Mucosa of descending colon (tissue), 3 donors: ENCODE measurements around the gene CLEC9A. TPM values are rescaled to one million over a fixed set of nuclear protein-coding genes. Genes with fewer than 3 reads are reported as not detected.

Source experiments
- ATAC-seq: fragments of 200-7000 bp; cut with Tn5 transposase; one replicate; pipeline ENCODE4 v1.9.1; 2020; ENCODE audit warnings: mild to moderate bottlenecking, moderate library complexity
- DNase-seq, 3 donors: peaks; one replicate each; pipeline ENCODE4 v3.0.0-alpha.2; 2020
- H3K36me3 ChIP-seq: fragments of 200-600 bp; one replicate; pipeline ENCODE4 v1.8.0; 2021; ENCODE audit warnings: low read depth, mild to moderate bottlenecking
- H3K4me1 ChIP-seq: fragments of 200-600 bp; one replicate; pipeline ENCODE4 v1.8.0; 2021; ENCODE audit warnings: low read depth, mild to moderate bottlenecking
- H3K4me3 ChIP-seq: fragments of 200-600 bp; one replicate; pipeline ENCODE4 v1.8.0; 2021; ENCODE audit warnings: mild to moderate bottlenecking
- H3K9me3 ChIP-seq: fragments of 200-600 bp; one replicate; pipeline ENCODE4 v1.8.0; 2021; ENCODE audit warnings: mild to moderate bottlenecking
- CTCF ChIP-seq: fragments of 200-600 bp; IDR thresholded peaks from one replicate; pipeline ENCODE4 v1.8.0; 2022; ENCODE audit warnings: antibody characterized with exemption, mild to moderate bottlenecking
- intact Hi-C, 2 donors: fragments of 100-400 bp; cut with DNase I in 1 of 2; cut with micrococcal nuclease in 1 of 2; formaldehyde crosslinking; loops; one replicate each; pipeline versions ENCODE4 v1.11.0 to v1.11.1; 2022; cut with DNase I, micrococcal nuclease
- total RNA-seq, 3 donors: library from RNA; stranded (reverse); fragmentation: NEBNext Ultra II Directional in 2 of 3; extraction: Animal tissue kit (Norgen Biotek cat#: 25700) in 2 of 3; gene quantifications; one replicate each; pipeline versions ENCODE4 v1.2.1 to v1.2.4, GENCODE V29; 2021 to 2023
- donor health status: DM: no; HTN: no; CAD: no; lungs with moderate emphysema.
- donor health status: DM: no; HTN: no; CAD: no.
- donor health status: DM: no; HTN: yes; CAD: no.

CLEC9A gene
- total RNA-seq, 3 donors from 2014 or later: 0.39 to 0.47 TPM; not detected in 1

GRCh38 chr12:10111451-10111850 lies 81.0 kb downstream of the CLEC9A start:
- ATAC-seq: no peak
- no peak overlapping the region for H3K4me3 ChIP-seq
- no peaks in the 10 kb centered on the region for H3K4me1 ChIP-seq
- no peaks in the 10 kb centered on the region for H3K9me3 ChIP-seq
- intact Hi-C loops: no loop called here
- TF ChIP-seq CTCF: no peak
- H3K36me3 ChIP-seq: no peaks in the 10 kb centered on the region
- DNase-seq: no peak

- no peak for ATAC-seq
- H3K9me3 ChIP-seq: no peaks in the 10 kb centered on the region
- no peaks in the 10 kb centered on the region for H3K36me3 ChIP-seq
- DNase-seq: no peak
- TF ChIP-seq CTCF: no peak
- intact Hi-C loops: no loop called here
- H3K4me3 ChIP-seq: no peak overlapping the region
- no peaks in the 10 kb centered on the region for H3K4me1 ChIP-seq
Measured at GRCh38 chr12:10113075-10113474, 82.6 kb downstream of the CLEC9A start.

- Histone ChIP-seq H3K36me3 (no peaks in the 10 kb centered on the region), H3K9me3 (no peaks in the 10 kb centered on the region), H3K4me1 (no peaks in the 10 kb centered on the region), H3K4me3 (no peak overlapping the region)
- ATAC-seq: no peak
- TF ChIP-seq CTCF: no peak
- no peak for DNase-seq
- intact Hi-C loops: no loop called here
Measured at GRCh38 chr12:10113920-10114319, 83.4 kb downstream of the CLEC9A start.

- H3K4me1 ChIP-seq: no peaks in the 10 kb centered on the region
- no peak overlapping the region for H3K4me3 ChIP-seq
- ATAC-seq (no peak), DNase-seq (no peak)
- intact Hi-C loops: no loop called here
- no peaks in the 10 kb centered on the region for H3K36me3 ChIP-seq
- no peak for TF ChIP-seq CTCF
- H3K9me3 ChIP-seq: no peaks in the 10 kb centered on the region
Measured at GRCh38 chr12:10115311-10115710, 84.8 kb downstream of the CLEC9A start.

Other genes with a start within 250 kb of the CLEC9A start
- under 1 TPM; 0.55 to 0.73 (median 0.58) TPM for gene KLRF1, start 203.2 kb upstream of the CLEC9A start, total RNA-seq
- gene CLEC2B, start 161.3 kb upstream of the CLEC9A start, total RNA-seq: 1 to 10 TPM; 3.5 to 7.3 (median 6.5) TPM
- gene KLRF2, start 149.2 kb upstream of the CLEC9A start, total RNA-seq: under 1 TPM in 1 of 3 donors, not detected in 2; 0.43 TPM
- gene CLEC2A, start 98.3 kb upstream of the CLEC9A start, total RNA-seq: not detected
- 1 to 10 TPM in 1 of 3 donors, under 1 TPM in 2; 0.41 to 2.6 (median 0.89) TPM for gene CLEC12A, start 59.3 kb upstream of the CLEC9A start, total RNA-seq
- gene CLEC1B, start 31.6 kb upstream of the CLEC9A start, total RNA-seq: not detected
- gene CLEC12B, start 20.1 kb upstream of the CLEC9A start, total RNA-seq: not detected
- 1 to 10 TPM in 2 of 3 donors, under 1 TPM in 1; 0.67 to 2.8 (median 1.2) TPM for gene CLEC1A, start 68.3 kb downstream of the CLEC9A start, total RNA-seq
- 10 to 100 TPM in 1 of 3 donors, 1 to 10 TPM in 2; 3.1 to 12.0 (median 6.3) TPM for gene CLEC7A, start 99.5 kb downstream of the CLEC9A start, total RNA-seq
- gene OLR1, start 141.4 kb downstream of the CLEC9A start, total RNA-seq: under 1 TPM in 1 of 3 donors, not detected in 2; 0.63 TPM
- gene TMEM52B, start 148.3 kb downstream of the CLEC9A start, total RNA-seq: under 1 TPM in 1 of 3 donors, not detected in 2; 0.10 TPM
- 10 to 100 TPM; 34.4 to 93.4 (median 41.0) TPM for gene GABARAPL1, start 182.2 kb downstream of the CLEC9A start, total RNA-seq